ENCODE data around the gene ZNF502. TPM values are rescaled to one million over a fixed set of nuclear protein-coding genes. Genes with fewer than 3 reads are reported as not detected.
A peak's percentile ranks its signal among the peaks of the same experiment; 100 is the strongest.

ZNF502 gene
- total and polyA plus RNA-seq, 2 of the 8 experiments (the other 6 are each of a cell fraction or from before 2014, with no cell fraction given): 1.5 to 3.8 TPM

DNA sequence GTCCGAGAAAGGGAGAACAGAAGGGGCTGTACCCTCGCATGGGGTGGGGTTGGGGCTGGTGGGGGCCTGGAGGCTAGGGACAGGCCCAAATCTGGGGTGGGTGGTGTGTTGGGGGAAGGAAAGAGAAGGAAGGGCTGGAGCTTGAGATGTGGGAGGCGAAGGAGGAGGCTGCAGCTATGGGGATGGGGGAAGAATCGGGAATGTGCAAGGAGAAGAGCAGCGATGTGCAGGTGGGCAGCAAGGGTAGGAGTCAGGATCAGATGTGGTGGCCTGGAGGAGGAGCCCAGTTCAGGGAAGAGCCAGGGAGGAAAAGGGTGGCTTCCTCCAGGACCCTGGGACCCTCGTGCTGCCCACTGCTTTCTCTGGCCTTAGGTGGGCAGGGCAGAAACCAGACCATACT, 42.7 kb upstream of the ZNF502 start:
- no peak overlapping the region for H3K56ac ChIP-seq (replicated peaks; ENCODE audit: insufficient read length, low read depth, low read length)
- no peaks in the 10 kb centered on the region for H3K79me2 ChIP-seq (ENCODE audit: control insufficient read depth in 1 of 2, insufficient read depth in 2 of 2, low read length in 2 of 2)
- FAIRE-seq (no peak), DNase-seq (ENCODE audit: low read depth in 1 of 2, low spot score in 2 of 2) (no peak)
- no peak overlapping the region for H3K27ac ChIP-seq (ENCODE audit: low read depth, low read length)
- H3K9me3 ChIP-seq (ENCODE audit: insufficient read depth in 2 of 2, low read depth in 1 of 2, low read length in 1 of 2): peaks cover 4 to 19% of the 10 kb centered on the region in 2 experiments; a peak in 3 of 4 replicates
- no peak overlapping the region for H3K18ac ChIP-seq (ENCODE audit: extremely low read depth, low read length)
- H3K23me2 ChIP-seq (ENCODE audit: low read depth, low read length): no peaks in the 10 kb centered on the region
- H3K4ac ChIP-seq (replicated peaks; ENCODE audit: insufficient read length, low read depth, low read length): no peak overlapping the region
- H3K23ac ChIP-seq (ENCODE audit: insufficient read length): no peak overlapping the region
- TF ChIP-seq POLR2AphosphoS5 (IDR thresholded peaks at IDR 0.05; ENCODE audit: low read depth, low read length) (0 out of 2 replicates have a peak, but pooled peaks have one; percentile 12), CBX5 (IDR thresholded peaks at IDR 0.05; ENCODE audit: low read depth, low read length) (no peak)
- H4K20me1 ChIP-seq (replicated peaks in 1 of 2; ENCODE audit: control insufficient read depth in 1 of 2, insufficient read depth in 2 of 2, low read length in 2 of 2): no peaks in the 10 kb centered on the region
- no peaks in the 10 kb centered on the region for H3K79me1 ChIP-seq (ENCODE audit: low read depth, low read length)
- H2BK5ac ChIP-seq (ENCODE audit: low read depth, low read length): no peak overlapping the region
- H2BK15ac ChIP-seq (ENCODE audit: low read length): no peak overlapping the region
- no peak overlapping the region for H2BK20ac ChIP-seq (ENCODE audit: low read length)
- WGBS, 2 experiments (ENCODE audit: extremely low coverage in 1 of 2, insufficient coverage in 1 of 2, insufficient read length in 1 of 2, insufficient replicate concordance in 2 of 2, low coverage in 1 of 2, low lambda C conversion rate in 2 of 2, missing lambda C conversion rate in 1 of 2): 91% methylated on average over 3 of the region's 6 CpGs; no CpG with 5 or more reads in 1 of the 2 experiments
- no peak overlapping the region for H2AFZ ChIP-seq (ENCODE audit: low read length)
- no peak overlapping the region for H2BK12ac ChIP-seq (ENCODE audit: low read depth, low read length)
- H3K4me3 ChIP-seq (ENCODE audit: extremely low read depth in 1 of 4, insufficient read depth in 2 of 4, low read depth in 3 of 4, low read length in 4 of 4): no peak overlapping the region
- no peak overlapping the region for H4K8ac ChIP-seq (ENCODE audit: extremely low read depth, insufficient read depth, low read length)
- no peaks in the 10 kb centered on the region; a peak in 1 of 8 replicates for H3K36me3 ChIP-seq (ENCODE audit: control insufficient read depth in 2 of 4, insufficient read depth in 4 of 4, low read length in 3 of 4)
- ChIA-PET CTCF (ENCODE audit: partially characterized antibody) (interaction anchor here (2.7 kb wide), 1 partner anchor 9 kb away, joined by 11 read pairs; no protein-coding TSS in a partner anchor), POLR2A (ENCODE audit: partially characterized antibody) (interaction anchor here (0.8 kb wide), 1 partner anchor 20 kb away, joined by 4 read pairs; no protein-coding TSS in a partner anchor)
- no peak overlapping the region for H2BK120ac ChIP-seq (replicated peaks; ENCODE audit: low read depth, low read length)
- H3K27me3 ChIP-seq (replicated peaks in 1 of 4; ENCODE audit: control insufficient read depth in 3 of 4, extremely low read depth in 1 of 4, insufficient read depth in 3 of 4, low read length in 3 of 4): no peaks in the 10 kb centered on the region
- H4K5ac ChIP-seq (ENCODE audit: insufficient read length, low read depth, low read length): no peak overlapping the region
- no peak overlapping the region for H3K14ac ChIP-seq (ENCODE audit: insufficient read length)
- no peak overlapping the region for H2AK5ac ChIP-seq (ENCODE audit: low read depth, low read length)
- H4K91ac ChIP-seq (replicated peaks; ENCODE audit: insufficient read length, low read length): no peak overlapping the region
- no peak overlapping the region for H3K4me2 ChIP-seq (ENCODE audit: insufficient read depth in 1 of 2, low read depth in 2 of 2, low read length in 2 of 2)
- H3K9ac ChIP-seq (replicated peaks in 1 of 4; ENCODE audit: extremely low read depth in 1 of 4, low read depth in 3 of 4, low read length in 3 of 4): no peak overlapping the region
- H3K4me1 ChIP-seq (replicated peaks in 1 of 4; ENCODE audit: control insufficient read depth in 3 of 4, insufficient read depth in 4 of 4, low read length in 3 of 4): no peaks in the 10 kb centered on the region

All from H1 (cell line).